Retinal pigment epithelial cell (primary cell): Measurements from ENCODE around the gene ANXA9.

Source experiments
- DNase-seq: peaks from one replicate; pipeline ENCODE4 v3.0.0-alpha.2; 2010; ENCODE audit warnings: low read depth
- H3K4me3 ChIP-seq: 2 replicates; pipeline ENCODE4 v1.5.1; 2011; ENCODE audit warnings: mild to moderate bottlenecking, low read length, control low read depth, moderate library complexity
- TF ChIP-seq, protein P1 (sequence below): conservative IDR thresholded peaks from 2 replicates; pipeline ENCODE4 v1.5.1; 2011; ENCODE audit warnings: low read depth, low read length, control low read depth, inconsistent platforms

The ANXA9 gene

GRCh38 chr1:150981805-150982712 lies at the start of gene ANXA9:
Gene ANXA9, plus strand, starts transcription at chr1:150982292. Its CDS starts 814 bp downstream, at chr1:150983106.
- TF ChIP-seq, protein P1, sequence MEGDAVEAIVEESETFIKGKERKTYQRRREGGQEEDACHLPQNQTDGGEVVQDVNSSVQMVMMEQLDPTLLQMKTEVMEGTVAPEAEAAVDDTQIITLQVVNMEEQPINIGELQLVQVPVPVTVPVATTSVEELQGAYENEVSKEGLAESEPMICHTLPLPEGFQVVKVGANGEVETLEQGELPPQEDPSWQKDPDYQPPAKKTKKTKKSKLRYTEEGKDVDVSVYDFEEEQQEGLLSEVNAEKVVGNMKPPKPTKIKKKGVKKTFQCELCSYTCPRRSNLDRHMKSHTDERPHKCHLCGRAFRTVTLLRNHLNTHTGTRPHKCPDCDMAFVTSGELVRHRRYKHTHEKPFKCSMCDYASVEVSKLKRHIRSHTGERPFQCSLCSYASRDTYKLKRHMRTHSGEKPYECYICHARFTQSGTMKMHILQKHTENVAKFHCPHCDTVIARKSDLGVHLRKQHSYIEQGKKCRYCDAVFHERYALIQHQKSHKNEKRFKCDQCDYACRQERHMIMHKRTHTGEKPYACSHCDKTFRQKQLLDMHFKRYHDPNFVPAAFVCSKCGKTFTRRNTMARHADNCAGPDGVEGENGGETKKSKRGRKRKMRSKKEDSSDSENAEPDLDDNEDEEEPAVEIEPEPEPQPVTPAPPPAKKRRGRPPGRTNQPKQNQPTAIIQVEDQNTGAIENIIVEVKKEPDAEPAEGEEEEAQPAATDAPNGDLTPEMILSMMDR, result no peak
- H3K4me3 ChIP-seq, result no peak within 1 kb of the TSS

GRCh38 chr1:150944856-150945255 lies 37.2 kb upstream of the ANXA9 start:
- DNase-seq, result no peak

More at GRCh38 chr1:150981805-150982712, at the start of gene ANXA9:
- no peak for DNase-seq

DNA sequence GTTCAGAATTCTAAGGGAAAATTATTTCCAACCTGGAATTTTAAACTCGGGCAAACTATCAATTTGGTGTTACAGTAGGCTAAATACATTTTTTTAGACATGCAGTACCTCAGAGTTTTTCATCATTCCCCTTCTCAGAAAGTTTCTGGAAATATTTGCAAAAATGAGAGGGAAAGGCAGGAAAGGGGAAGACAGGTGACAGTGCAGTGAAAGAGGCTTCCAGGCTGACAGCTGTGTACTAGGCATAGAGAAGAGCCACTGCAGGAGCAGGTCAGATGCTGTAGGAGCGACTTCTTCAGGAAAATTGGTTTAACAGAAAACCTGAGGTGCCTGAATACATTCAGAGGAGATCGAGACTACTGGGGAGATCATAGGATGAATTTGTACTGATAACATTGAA lies 27.4 kb upstream of the ANXA9 start:
- DNase-seq, result no peak
- H3K4me3 ChIP-seq, result no peak overlapping the region
- TF ChIP-seq, protein P1, result no peak

More at GRCh38 chr1:150944856-150945255, 37.2 kb upstream of the ANXA9 start:
- H3K4me3 ChIP-seq, result no peak overlapping the region
- TF ChIP-seq, protein P1, result no peak

DNA sequence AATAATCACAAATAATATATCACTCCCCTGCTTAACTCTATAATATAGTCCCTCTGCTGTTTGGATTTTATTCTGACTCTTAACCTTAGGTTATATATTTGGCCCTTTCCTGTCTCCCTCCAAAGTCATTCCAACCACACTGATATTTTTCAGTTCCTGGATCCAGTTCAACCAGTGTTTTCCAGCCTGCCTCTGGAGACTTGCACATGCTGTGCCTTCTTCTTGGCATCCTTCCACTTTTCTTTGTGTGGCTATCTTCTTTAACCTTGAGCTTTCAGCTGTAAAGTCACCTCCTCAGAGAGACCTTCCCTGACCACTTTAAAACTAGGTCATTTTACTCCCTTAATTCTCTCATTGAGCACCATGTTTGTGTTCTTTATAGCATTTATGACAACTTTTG lies 26.8 kb upstream of the ANXA9 start:
- no peak for DNase-seq
- no peak overlapping the region for H3K4me3 ChIP-seq
- TF ChIP-seq, protein P1, result no peak

GRCh38 chr1:150957666-150958065 lies 24.4 kb upstream of the ANXA9 start:
- no peak overlapping the region for H3K4me3 ChIP-seq
- DNase-seq, result no peak
- TF ChIP-seq, protein P1, result no peak

DNA sequence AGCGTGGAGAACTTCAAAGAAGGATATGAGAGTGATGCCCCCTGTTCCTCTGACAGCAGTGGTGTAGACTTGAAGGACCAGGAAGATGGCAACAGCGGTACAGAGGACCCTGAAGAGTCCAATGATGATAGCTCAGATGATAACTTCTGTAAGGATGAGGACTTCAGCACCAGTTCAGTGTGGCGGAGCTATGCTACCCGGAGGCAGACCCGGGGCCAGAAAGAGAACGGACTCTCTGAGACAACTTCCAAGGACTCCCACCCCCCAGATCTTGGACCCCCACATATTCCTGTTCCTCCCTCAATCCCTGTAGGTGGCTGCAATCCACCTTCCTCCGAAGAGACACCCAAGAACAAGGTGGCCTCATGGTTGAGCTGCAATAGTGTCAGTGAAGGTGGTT lies 21.4 kb upstream of the ANXA9 start:
- DNase-seq, result no peak
- TF ChIP-seq, protein P1, result no peak
- no peak overlapping the region for H3K4me3 ChIP-seq

DNA sequence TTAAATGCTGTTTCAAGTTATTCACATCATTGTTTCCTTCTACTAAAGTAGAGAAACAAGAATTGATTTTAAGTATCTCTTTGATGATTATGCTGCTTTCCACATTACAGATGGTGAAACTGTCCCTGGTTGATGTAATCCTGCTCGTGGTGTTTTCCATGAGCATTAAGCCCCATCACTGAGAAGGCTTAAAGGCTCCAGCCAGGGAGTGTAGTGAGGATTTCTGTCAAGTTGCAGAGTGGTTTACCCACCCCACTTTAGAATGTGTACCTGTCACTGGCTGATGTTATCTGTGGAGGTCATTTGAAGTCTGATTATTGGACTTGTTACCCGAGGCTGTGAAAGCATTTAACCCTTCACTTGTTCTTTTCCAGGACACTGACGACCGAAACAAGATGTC lies 20.3 kb upstream of the ANXA9 start:
- TF ChIP-seq, protein P1, result no peak
- no peak overlapping the region for H3K4me3 ChIP-seq
- no peak for DNase-seq
